Stimulated activated CD4-positive, alpha-beta T cell treated with anti-CD3 and anti-CD28 coated beads, Interleukin-4, amount 100 ng/mL, for 48 hours (primary cell): ENCODE results near the gene PFN1.
"Not testable (repeated sequence)": the region's sequence is repeated elsewhere in the genome, so short reads cannot be mapped to it uniquely, and the experiment has no call there.

ENCODE experiments used
- DNase-seq, 2 donors: peaks; one replicate each; pipeline ENCODE4 v3.0.0-alpha.2; 2020; ENCODE audit warnings: low read depth in 2 of 2

The PFN1 gene

GRCh38 chr17:4945176-4945943, 3.0 kb downstream of the PFN1 start:
- peak; percentile 73 to 86 for DNase-seq

DNA sequence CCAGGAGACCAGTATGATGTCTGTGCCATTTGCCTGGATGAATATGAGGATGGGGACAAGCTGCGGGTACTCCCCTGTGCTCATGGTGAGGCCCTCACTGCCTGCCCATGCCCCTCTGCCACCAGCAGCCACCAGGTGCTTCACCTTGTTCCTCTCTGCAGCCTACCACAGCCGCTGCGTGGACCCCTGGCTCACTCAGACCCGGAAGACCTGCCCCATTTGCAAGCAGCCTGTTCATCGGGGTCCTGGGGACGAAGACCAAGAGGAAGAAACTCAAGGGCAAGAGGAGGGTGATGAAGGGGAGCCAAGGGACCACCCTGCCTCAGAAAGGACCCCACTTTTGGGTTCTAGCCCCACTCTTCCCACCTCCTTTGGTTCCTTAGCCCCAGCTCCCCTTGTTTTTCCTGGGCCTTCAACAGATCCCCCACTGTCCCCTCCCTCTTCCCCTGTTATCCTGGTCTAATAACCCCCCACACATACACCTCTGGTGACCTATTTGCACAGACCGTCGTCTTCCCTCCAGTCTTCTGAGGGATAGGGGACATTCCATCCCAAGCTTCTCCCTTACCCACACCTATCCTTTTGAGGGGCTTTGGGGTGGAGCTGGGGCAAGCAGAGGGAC, 3.7 kb downstream of the PFN1 start:
- peak; percentile 21 to 28 for DNase-seq

DNA sequence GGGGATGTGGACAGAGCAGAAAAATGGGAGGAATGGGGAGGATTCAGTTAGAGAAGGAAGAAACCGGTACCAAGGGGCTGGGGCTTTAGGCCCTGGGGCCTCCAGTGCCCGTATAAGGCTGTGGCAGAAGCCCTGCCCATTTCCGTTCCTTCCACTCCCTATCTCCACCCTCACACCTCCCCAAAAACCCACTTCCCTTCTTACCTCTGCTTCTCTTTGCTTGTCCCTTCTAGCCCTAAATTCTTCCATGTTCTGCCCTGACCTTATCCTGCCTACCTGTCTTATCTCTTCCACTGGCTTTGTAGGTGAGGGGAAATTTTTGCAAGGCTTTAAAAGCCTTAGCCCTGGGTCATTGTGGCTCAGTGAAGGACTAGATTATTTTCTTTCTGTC, 4.2 kb downstream of the PFN1 start:
- peak in 1 of 2 donors; percentile 36 for DNase-seq

DNA sequence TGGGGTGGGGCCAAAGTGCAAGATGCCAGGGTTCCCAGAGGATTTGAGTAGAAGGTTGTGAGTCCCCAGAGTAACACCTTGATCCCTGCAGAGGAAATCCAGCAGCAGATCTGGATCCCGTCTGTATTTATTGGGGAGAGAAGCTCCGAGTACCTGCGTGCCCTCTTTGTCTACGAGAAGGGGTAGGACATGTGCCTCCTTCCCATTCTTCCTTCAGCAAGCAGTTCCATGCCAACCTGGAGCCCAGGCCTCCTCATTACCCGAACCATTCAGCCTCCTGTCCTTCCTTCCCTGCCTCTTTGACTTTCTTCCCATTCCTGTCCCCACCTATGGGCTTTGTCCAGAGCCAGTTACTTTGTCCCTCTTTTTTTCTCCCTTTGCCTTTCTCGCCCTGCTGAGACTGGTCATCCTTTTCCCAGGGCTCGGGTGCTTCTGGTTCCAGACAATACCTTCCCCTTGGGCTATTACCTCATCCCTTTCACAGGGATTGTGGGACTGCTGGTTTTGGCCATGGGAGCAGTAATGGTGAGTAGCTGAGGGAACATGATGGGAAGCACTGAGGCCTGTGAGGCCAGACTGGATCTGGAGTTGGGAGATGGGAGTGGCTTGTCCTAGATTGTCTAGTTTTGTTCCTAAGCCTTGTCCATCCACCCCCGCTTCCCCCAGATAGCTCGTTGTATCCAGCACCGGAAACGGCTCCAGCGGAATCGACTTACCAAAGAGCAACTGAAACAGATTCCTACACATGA, 5.4 kb downstream of the PFN1 start:
- DNase-seq: no peak

DNA sequence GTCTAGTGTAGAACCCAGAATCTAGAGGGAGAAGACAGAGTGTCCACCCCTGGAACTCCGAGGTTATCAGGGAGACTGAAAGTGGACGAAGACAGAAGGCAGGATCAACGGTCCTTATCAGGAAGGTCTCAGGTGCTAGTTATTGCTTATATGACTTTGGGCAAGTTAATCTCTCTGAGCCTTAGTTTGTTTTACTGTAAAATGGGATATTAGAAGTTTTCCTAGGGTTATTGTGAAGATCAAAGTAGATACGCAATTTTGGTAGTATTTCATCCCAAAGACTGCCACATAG, 7.1 kb downstream of the PFN1 start:
- DNase-seq: no peak

- DNase-seq: peak in 1 of 2 donors; percentile 32
Observed at GRCh38 chr17:4940555-4941318, 7.6 kb downstream of the PFN1 start.

- DNase-seq: peak; percentile 88 to 94
Observed at GRCh38 chr17:4939796-4940554, 8.4 kb downstream of the PFN1 start, which contains the start of the genes RNF167 and SLC25A11. Gene RNF167 (plus strand): TSS chr17:4940268. CDS start chr17:4940910, 642 bp downstream. Gene SLC25A11 (minus strand): TSS chr17:4940046. CDS start chr17:4939910, 136 bp downstream.

GRCh38 chr17:4939546-4939795, 8.9 kb downstream of the PFN1 start:
- no peak for DNase-seq

GRCh38 chr17:4938688-4939545, 9.4 kb downstream of the PFN1 start:
- DNase-seq: no peak

GRCh38 chr17:4938069-4938491, 10.2 kb downstream of the PFN1 start:
- DNase-seq: no peak

GRCh38 chr17:4937553-4937952, 10.8 kb downstream of the PFN1 start:
- DNase-seq: no peak

GRCh38 chr17:4936436-4936835, 11.9 kb downstream of the PFN1 start:
- DNase-seq: no peak

DNA sequence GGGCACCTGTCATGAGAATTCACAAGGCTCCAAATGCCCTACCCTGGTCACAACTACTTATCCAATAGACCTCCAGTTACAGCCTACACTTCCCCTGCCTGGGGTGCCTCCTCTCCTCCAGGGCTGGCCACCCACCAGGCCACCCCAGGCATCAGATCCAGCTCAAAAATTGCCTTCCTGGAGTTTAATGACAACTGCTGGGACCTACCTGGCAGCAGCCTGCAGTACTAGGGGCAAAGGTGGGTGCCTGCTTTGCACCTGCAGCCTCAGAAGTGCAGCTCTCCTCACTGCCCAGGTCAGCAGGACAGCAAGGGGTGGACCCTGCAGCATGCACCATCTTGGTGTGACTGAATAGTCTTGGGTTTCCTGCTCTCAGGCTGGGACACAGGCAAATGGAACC, 12.7 kb downstream of the PFN1 start:
- DNase-seq: no peak

DNA sequence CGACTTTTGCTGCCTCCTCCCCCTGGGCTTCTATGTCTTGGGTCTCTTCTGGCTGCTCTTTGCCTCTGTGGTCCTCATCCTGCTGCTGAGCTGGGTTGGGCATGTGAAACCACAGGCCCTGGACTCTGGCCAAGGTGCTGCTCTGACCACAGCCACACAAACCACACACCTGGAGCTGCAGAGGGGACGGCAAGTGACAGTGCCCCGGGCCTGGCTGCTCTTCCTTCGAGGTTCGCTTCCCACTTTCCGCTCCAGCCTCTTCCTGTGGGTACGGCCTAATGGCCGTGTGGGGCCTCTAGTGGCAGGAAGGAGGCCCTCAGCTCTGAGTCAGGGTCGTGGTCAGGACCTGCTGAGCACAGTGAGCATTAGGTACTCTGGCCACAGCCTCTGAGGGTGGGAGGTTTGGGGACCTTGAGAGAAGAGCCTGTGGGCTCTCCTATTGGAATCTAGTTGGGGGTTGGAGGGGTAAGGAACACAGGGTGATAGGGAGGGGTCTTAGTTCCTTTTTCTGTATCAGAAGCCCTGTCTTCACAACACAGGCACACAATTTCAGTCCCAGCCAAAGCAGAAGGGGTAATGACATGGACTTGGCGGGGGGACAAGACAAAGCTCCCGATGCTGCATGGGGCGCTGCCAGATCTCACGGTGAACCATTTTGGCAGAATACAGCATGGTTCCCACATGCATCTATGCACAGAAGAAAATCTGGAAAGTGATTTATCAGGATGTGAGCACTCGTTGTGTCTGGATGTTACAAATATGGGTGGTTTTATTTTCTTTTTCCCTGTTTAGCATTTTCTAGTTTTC, 14.0 kb downstream of the PFN1 start:
- DNase-seq: no peak

DNA sequence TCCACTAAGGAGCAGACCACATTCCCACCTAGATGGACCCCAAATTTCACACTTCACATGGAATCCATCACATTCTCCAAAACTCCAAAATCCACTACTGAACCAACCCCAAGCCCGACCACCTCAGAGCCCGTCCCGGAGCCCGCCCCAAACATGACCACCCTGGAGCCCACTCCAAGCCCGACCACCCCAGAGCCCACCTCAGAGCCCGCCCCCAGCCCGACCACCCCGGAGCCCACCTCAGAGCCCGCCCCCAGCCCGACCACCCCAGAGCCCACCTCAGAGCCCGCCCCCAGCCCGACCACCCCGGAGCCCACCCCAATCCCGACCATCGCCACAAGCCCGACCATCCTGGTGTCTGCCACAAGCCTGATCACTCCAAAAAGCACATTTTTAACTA, 14.7 kb downstream of the PFN1 start:
- DNase-seq: no peak

DNA sequence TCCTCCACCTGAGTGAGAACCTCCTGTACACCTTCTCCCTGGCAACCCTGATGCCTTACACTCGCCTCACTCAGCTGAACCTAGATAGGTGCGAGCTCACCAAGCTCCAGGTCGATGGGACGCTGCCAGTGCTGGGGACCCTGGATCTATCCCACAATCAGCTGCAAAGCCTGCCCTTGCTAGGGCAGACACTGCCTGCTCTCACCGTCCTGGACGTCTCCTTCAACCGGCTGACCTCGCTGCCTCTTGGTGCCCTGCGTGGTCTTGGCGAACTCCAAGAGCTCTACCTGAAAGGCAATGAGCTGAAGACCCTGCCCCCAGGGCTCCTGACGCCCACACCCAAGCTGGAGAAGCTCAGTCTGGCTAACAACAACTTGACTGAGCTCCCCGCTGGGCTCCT, 15.6 kb downstream of the PFN1 start:
- DNase-seq: no peak

DNA sequence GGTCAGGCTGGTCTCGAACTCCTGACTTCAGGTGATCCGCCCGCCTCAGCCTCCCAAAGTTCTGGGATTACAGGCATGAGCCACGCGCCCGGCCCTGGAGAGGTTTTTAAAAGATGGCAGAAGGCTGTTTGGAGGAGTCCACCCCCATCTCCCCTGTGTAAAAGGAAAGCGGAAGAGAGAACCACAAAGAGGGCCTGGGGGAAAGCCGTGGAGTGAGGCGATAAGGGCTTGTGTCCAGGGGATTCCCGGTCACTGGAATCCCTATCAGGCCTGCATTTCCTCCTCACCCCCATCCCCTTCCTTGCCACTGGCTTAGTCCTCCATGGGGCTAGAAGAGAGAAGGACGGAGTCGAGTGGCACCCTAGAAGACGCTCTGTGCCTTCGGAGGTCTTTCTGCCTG, 16.4 kb downstream of the PFN1 start, which contains the start of gene GP1BA:
TSS of gene GP1BA (plus strand) at position 315 of the 400 bp plus-strand sequence. CDS start 328 bp downstream, outside the sequence.
- DNase-seq: no peak

DNA sequence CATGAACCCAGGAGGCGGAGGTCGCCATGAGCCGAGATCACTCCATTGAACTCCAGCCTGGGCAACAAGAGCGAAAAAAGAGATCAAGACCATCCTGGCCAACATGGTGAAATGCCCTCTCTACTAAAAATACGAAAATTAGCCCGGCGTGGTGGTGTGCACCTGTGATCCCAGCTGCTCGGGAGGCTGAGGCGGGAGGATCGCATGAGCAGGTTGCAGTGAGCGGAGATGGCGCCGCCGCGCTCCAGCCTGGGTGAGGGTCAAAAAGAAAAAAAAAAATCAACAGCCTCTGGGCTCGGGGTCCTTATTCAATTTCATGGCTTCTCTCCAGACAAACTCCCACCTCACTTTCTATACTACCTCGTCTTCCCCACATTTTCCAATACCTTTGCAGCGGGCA, 19.4 kb downstream of the PFN1 start:
- DNase-seq: no peak

DNA sequence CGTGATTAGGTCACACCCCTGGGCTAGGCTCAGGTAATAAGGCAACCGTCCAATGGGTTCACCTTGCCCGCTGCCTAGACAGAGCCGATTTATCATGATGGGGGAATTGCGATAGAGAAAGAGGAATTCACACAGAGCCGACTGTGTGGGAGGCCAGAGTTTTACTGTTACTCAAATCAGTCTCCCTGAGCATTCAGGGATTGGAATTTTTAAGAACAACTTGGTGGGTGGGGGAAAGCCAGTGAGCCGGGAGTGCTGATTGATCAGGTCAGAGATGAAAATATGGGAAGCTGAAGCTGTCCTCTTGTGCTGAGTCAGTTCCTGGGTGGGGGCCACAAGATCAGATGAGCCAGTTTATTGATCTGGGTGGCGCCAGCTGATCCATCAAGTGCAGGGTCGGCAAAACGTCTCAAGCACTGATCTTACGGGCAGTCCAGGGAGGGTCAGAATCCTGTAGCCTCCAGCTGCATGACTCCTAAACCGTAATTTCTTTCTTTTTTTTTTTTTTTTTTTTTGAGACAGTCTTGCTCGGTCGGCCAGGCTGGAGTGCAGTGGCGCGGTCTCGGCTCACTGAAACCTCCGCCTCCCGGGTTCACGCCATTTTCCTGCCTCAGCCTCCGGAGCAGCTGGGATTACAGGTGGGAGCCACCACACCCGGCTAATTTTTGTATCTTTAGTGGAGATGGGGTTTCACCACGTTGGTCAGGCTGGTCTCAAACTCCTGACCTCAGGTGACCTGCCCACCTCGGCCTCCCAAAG, 21.6 kb downstream of the PFN1 start:
- not testable (repeated sequence) for DNase-seq
